ENCODE measurements around the gene PRDX6.
"Not testable (repeated sequence)": the region's sequence is repeated elsewhere in the genome, so short reads cannot be mapped to it uniquely, and the experiment has no call there.

PRDX6 gene

DNA sequence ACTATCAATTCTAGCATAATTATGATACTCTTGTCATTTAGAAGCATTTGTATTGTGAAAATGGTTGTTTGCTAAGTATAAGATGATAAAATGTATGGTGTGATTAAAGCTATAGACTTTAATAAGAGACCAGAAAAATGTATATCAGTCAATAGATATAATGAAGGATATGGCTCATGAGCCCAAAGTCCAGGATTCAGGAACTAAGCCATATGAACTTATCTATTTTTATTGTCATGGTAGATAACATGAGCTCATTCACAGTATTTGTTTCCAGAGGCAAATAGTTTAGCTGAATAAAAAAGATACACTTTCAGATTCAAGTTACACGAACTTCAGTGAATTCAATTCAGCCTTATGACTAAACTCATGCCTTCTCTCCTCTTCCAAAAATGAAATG, 32.7 kb downstream of the PRDX6 start:
- ChIA-PET POLR2A (interaction anchor here (0.7 kb wide), 1 partner anchor 33 kb away, joined by 3 read pairs; the partner anchor contains the start of gene PRDX6), CTCF (interaction anchor here (0.7 kb wide), 2 partner anchors 53 to 927 kb away, joined by 3 read pairs; no protein-coding TSS in a partner anchor)
- H3K4me3 ChIP-seq (ENCODE audit: low read depth, low read length): no peak overlapping the region
- no peak overlapping the region for H3K27ac ChIP-seq (ENCODE audit: extremely low read depth, low read depth, low read length)
- TF ChIP-seq, protein P1, sequence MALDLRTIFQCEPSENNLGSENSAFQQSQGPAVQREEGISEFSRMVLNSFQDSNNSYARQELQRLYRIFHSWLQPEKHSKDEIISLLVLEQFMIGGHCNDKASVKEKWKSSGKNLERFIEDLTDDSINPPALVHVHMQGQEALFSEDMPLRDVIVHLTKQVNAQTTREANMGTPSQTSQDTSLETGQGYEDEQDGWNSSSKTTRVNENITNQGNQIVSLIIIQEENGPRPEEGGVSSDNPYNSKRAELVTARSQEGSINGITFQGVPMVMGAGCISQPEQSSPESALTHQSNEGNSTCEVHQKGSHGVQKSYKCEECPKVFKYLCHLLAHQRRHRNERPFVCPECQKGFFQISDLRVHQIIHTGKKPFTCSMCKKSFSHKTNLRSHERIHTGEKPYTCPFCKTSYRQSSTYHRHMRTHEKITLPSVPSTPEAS (tag by site-specific recombination; IDR thresholded peaks at IDR 0.05): no peak
- TF ChIP-seq, protein P2, sequence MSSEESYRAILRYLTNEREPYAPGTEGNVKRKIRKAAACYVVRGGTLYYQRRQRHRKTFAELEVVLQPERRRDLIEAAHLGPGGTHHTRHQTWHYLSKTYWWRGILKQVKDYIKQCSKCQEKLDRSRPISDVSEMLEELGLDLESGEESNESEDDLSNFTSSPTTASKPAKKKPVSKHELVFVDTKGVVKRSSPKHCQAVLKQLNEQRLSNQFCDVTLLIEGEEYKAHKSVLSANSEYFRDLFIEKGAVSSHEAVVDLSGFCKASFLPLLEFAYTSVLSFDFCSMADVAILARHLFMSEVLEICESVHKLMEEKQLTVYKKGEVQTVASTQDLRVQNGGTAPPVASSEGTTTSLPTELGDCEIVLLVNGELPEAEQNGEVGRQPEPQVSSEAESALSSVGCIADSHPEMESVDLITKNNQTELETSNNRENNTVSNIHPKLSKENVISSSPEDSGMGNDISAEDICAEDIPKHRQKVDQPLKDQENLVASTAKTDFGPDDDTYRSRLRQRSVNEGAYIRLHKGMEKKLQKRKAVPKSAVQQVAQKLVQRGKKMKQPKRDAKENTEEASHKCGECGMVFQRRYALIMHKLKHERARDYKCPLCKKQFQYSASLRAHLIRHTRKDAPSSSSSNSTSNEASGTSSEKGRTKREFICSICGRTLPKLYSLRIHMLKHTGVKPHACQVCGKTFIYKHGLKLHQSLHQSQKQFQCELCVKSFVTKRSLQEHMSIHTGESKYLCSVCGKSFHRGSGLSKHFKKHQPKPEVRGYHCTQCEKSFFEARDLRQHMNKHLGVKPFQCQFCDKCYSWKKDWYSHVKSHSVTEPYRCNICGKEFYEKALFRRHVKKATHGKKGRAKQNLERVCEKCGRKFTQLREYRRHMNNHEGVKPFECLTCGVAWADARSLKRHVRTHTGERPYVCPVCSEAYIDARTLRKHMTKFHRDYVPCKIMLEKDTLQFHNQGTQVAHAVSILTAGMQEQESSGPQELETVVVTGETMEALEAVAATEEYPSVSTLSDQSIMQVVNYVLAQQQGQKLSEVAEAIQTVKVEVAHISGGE (tag by site-specific recombination; conservative IDR thresholded peaks at IDR 0.05; ENCODE audit: low read depth): no peak
- TF ChIP-seq ZNF571 (tag by site-specific recombination; IDR thresholded peaks at IDR 0.05): no peak
- TF ChIP-seq ZNF843 (tag by site-specific recombination; IDR thresholded peaks at IDR 0.05): no peak
- no peaks in the 10 kb centered on the region for H3K9me3 ChIP-seq (ENCODE audit: control insufficient read depth, insufficient read depth, low read depth, low read length)
- peaks cover 8% of the 10 kb centered on the region for H3K4me1 ChIP-seq (ENCODE audit: control insufficient read depth, insufficient read depth, low read length)
- no peaks in the 10 kb centered on the region for H3K36me3 ChIP-seq (ENCODE audit: control insufficient read depth in 2 of 2, insufficient read depth in 1 of 2, low read length in 2 of 2)

DNA sequence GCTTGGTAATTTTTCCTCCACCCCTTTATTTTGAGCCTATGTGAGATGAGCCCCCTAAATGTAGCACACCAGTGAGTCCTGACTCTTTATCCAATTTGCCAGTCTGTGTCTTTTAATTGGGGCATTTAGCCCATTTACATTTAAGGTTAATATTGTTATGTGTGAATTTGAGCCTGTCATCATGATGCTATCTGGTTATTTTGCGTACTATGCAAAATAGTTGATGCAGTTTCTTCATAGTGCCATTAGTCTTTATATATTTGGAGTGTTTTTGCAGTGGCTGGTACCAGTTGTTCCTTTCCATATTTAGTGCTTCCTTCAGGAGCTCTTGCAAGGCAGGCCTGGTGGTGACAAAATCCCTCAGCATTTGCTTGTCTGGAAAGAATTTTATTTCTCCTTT, 37.4 kb downstream of the PRDX6 start:
- H3K27ac ChIP-seq (ENCODE audit: extremely low read depth, low read depth, low read length); H3K36me3 ChIP-seq (ENCODE audit: control insufficient read depth in 2 of 2, insufficient read depth in 1 of 2, low read length in 2 of 2); H3K4me1 ChIP-seq (ENCODE audit: control insufficient read depth, insufficient read depth, low read length); H3K4me3 ChIP-seq (ENCODE audit: low read depth, low read length); CTCF ChIA-PET; H3K9me3 ChIP-seq (ENCODE audit: control insufficient read depth, insufficient read depth, low read depth, low read length): not testable (repeated sequence)
- POLR2A ChIA-PET: interaction anchor here (1.0 kb wide), 1 partner anchor 37 kb away, joined by 3 read pairs; the partner anchor contains the start of gene PRDX6

DNA sequence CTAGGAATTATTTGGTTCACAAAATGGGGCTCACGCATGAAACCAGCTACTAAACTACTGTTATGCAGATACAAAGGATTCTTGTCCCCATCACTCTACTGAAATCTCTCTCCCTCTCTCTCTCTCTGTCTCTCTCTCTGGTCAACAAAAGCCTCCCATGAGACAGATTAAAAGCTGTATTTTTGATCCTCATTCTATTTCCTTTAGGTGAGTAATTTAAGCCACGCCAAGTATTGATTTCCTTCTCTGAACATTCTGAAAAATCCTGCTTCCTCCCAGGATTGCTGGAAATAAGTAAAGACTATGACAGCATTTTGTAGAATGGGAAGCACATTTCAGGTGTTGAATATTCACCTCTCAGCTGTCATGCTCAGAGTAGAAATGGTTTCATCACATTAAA, 43.7 kb downstream of the PRDX6 start:
- ChIA-PET POLR2A (no interaction called here), CTCF (no interaction called here)
- Histone ChIP-seq H3K36me3 (ENCODE audit: control insufficient read depth in 2 of 2, insufficient read depth in 1 of 2, low read length in 2 of 2) (no peaks in the 10 kb centered on the region), H3K27ac (ENCODE audit: extremely low read depth, low read depth, low read length) (no peak overlapping the region), H3K9me3 (ENCODE audit: control insufficient read depth, insufficient read depth, low read depth, low read length) (no peaks in the 10 kb centered on the region), H3K4me1 (ENCODE audit: control insufficient read depth, insufficient read depth, low read length) (no peaks in the 10 kb centered on the region), H3K4me3 (ENCODE audit: low read depth, low read length) (no peak overlapping the region)
- TF ChIP-seq, protein P3, sequence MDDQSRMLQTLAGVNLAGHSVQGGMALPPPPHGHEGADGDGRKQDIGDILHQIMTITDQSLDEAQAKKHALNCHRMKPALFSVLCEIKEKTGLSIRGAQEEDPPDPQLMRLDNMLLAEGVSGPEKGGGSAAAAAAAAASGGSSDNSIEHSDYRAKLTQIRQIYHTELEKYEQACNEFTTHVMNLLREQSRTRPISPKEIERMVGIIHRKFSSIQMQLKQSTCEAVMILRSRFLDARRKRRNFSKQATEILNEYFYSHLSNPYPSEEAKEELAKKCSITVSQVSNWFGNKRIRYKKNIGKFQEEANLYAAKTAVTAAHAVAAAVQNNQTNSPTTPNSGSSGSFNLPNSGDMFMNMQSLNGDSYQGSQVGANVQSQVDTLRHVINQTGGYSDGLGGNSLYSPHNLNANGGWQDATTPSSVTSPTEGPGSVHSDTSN (CRISPR knock-in tag; IDR thresholded peaks at IDR 0.05): no peak
- no peak for TF ChIP-seq ZNF16 (tag by site-specific recombination; IDR thresholded peaks at IDR 0.05; ENCODE audit: low read depth)
- TF ChIP-seq YY1 (tag by site-specific recombination; IDR thresholded peaks at IDR 0.05): no peak
- TF ChIP-seq ZNF214 (tag by site-specific recombination; IDR thresholded peaks at IDR 0.05; ENCODE audit: borderline replicate concordance): no peak
- TF ChIP-seq ZNF239 (tag by site-specific recombination; IDR thresholded peaks at IDR 0.05): no peak
- no peak for TF ChIP-seq EGR2 (tag by site-specific recombination; IDR thresholded peaks at IDR 0.05; ENCODE audit: low read depth)

DNA sequence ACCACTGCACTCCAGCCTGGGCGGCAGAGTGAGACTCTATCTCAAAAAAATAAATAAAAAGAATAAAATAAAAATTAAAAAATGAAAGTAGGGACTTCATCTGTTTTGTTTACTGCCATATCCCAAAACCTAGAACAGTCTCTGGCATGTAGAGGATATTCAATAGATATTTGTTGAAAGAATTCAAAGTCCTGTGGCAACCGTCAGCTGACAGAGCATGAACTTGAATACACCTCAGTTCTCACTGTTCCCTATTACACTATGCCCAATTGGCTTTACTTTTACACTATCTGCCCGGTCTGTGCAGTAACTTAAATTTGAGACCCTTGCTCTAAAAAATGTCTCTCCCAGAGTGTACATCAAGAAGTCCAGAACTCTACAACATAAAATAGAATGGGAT, 46.2 kb downstream of the PRDX6 start:
- Histone ChIP-seq H3K9me3 (ENCODE audit: control insufficient read depth, insufficient read depth, low read depth, low read length) (no peaks in the 10 kb centered on the region), H3K4me3 (ENCODE audit: low read depth, low read length) (no peak overlapping the region), H3K36me3 (ENCODE audit: control insufficient read depth in 2 of 2, insufficient read depth in 1 of 2, low read length in 2 of 2) (no peaks in the 10 kb centered on the region), H3K27ac (ENCODE audit: extremely low read depth, low read depth, low read length) (no peak overlapping the region), H3K4me1 (ENCODE audit: control insufficient read depth, insufficient read depth, low read length) (no peaks in the 10 kb centered on the region)
- no peak for TF ChIP-seq ZNF677 (tag by site-specific recombination; IDR thresholded peaks at IDR 0.05)
- POLR2A ChIA-PET: no interaction called here
- CTCF ChIA-PET: no interaction called here
